Activated T-cell treated with anti-CD3 and anti-CD28 coated beads for 48 hours (primary cell): ENCODE data around the gene RSPO1.
"Not testable (repeated sequence)": the region's sequence is repeated elsewhere in the genome, so short reads cannot be mapped to it uniquely, and the experiment has no call there.

ENCODE experiments used
- DNase-seq: peaks from one replicate; pipeline ENCODE4 v3.0.0-alpha.2; 2020; ENCODE audit warnings: low read depth

RSPO1 gene

GRCh38 chr1:37616330-37616729 is 18.4 kb downstream of the RSPO1 start:
- no peak for DNase-seq

- no peak for DNase-seq
Observed at GRCh38 chr1:37614105-37614504, 20.6 kb downstream of the RSPO1 start.

- no peak for DNase-seq
Observed at GRCh38 chr1:37612186-37612585, 22.5 kb downstream of the RSPO1 start.

GRCh38 chr1:37609994-37610393 is 24.7 kb downstream of the RSPO1 start:
- DNase-seq: no peak

- no peak for DNase-seq
Observed at GRCh38 chr1:37609002-37609401, 25.7 kb downstream of the RSPO1 start.

- no peak for DNase-seq
Observed at GRCh38 chr1:37606481-37607263, 28.0 kb downstream of the RSPO1 start.

DNA sequence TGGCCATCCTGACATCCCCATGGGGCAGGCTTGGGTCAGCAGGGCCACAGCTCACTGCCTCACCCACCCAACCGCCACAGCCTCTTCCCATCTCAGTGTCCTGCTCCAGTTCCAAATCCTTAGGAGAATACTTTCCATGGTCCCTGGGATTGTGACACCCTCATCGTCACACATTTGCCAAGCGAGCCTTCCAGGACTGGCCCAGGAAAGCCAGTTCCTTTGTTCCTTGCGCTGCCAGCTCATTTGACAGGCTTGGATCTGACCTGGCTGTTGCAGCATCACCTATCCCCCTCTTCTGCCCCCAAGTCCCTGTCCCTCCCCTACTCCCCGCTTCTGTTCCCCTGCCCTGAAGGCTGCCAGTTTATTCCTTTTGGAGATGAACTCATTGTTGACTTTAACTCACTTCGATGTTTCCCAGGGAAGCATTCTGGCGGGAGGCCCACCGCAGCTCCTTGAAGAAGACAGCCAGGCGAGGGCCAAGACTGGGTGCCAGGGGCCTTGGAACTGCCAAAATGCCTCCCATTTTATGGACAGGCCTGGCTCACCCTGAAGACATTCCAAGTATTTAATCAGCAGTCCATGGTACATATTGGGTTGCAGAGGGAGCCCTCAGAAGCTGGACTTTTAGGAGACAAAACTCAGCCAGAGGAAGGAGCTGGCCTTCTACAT is 28.8 kb downstream of the RSPO1 start:
- DNase-seq: no peak

DNA sequence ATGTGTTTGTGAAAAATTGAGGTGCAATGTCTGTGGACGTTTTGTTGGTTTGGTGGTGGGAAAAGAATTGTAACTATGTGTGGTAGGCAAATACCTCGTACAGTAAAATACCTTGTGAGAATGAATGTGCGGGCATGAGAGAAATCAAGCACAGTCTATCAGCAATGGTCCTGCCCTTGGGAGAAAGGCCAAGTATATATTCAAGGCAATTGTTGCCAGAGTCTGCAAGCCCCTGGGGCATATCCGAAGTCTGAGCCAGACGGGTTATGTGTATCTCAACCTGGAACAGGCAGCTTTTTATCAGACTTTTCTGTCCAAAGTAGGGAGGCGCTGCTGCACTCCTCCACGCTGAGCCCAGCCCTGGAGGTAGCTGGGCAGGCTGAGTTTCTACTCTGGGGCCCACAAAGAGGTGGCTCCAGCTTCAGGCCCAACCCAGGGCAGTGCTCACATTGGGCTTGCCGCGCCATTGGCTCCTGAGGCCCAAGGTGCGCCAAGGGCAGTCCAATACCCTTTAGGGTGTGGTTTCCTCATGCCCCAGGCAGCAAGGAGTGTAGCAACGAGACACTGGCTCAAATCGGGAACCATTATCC is 29.5 kb downstream of the RSPO1 start:
- DNase-seq: no peak

- peak; percentile 12 for DNase-seq
Observed at GRCh38 chr1:37602750-37603694, 31.7 kb downstream of the RSPO1 start.

- no peak for DNase-seq
Observed at GRCh38 chr1:37601441-37601840, 33.3 kb downstream of the RSPO1 start.

DNA sequence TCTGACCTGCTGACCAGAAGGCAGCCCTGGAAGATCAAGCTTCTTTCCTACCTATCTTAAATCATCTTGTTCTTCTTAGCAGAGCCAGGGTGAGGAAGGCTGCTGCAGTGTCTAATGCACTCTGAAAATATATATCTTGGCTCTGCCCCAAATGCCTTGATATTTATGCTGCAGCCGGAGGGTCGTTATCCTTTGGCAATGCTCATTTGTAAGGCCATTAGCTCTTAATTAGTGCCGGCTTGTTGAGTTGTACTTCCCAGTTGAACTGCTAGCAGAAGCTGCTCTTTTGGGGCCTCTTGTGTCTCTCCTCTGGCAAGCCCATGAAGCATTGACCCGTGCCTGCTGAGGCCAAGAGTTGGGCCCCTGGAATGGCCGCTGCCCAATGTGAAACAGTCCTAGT is 34.8 kb downstream of the RSPO1 start:
- DNase-seq: no peak

- DNase-seq: no peak
Observed at GRCh38 chr1:37596182-37596667, 38.5 kb downstream of the RSPO1 start.

DNA sequence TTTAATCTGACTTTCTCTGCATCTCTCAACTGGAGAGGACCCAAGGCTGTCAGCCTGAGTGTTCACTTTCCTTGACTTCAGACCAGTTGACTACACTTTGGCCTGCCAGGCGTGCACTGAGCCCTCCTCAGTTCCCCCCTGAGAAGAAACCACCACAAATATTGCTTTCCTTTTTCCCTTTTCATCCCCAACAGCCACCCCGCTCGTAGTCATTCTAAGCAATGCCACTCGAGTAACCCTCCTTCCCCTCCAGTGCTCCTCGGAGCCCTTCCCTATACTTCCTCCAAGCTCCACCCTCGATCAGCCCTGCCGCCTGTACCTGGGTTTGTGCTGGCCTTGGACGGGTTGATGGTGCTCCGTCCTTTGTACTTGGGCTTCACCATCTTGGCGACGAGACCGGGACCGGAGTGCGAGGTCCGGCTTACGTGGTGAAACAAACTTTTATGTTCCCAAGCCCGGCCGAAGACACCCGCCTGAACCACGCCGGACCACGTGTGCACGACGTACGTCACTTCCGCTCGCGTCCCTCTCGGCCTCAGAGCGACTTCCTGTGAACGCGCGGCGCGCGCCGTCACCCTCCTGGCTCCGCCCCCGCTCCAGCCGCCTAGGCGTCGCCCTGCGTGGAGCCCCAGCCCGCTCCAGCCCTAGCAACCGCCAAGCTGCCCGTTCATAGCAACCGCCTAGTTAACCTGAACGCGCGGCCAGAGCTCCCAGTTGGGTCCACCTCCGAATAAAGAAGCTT is 39.1 kb downstream of the RSPO1 start, which contains the start of gene GNL2:
Gene GNL2 (minus strand): TSS at position 498 of the 742 bp plus-strand sequence. CDS start 115 bp downstream, at position 383.
- DNase-seq: peak; percentile 97

GRCh38 chr1:37593726-37594125 is 41.0 kb downstream of the RSPO1 start:
- DNase-seq: no peak

DNA sequence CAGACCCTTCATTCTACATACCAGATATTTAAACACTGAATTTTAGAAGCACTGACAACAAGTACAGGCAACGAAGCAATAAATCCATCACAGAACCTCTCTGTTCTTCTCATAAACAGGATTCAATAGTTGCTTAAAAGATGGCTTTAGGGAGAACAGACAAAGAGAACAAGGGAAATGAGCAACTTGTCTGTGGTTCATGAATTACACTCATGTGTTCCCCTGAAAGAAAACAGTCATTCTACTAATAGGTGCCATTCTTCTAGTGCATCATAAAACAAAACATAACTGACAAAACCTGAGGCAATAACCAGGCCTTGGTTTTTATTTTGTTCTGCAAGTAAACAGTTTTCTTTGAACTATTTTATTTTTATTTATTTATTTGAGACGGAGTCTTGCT is 45.8 kb downstream of the RSPO1 start:
- DNase-seq: no peak

- DNase-seq: not testable (repeated sequence)
Observed at GRCh38 chr1:37584544-37584943, 50.1 kb downstream of the RSPO1 start.

GRCh38 chr1:37575692-37576091 is 59.0 kb downstream of the RSPO1 start:
- DNase-seq: no peak

- no peak for DNase-seq
Observed at GRCh38 chr1:37574834-37575480, 59.7 kb downstream of the RSPO1 start.

DNA sequence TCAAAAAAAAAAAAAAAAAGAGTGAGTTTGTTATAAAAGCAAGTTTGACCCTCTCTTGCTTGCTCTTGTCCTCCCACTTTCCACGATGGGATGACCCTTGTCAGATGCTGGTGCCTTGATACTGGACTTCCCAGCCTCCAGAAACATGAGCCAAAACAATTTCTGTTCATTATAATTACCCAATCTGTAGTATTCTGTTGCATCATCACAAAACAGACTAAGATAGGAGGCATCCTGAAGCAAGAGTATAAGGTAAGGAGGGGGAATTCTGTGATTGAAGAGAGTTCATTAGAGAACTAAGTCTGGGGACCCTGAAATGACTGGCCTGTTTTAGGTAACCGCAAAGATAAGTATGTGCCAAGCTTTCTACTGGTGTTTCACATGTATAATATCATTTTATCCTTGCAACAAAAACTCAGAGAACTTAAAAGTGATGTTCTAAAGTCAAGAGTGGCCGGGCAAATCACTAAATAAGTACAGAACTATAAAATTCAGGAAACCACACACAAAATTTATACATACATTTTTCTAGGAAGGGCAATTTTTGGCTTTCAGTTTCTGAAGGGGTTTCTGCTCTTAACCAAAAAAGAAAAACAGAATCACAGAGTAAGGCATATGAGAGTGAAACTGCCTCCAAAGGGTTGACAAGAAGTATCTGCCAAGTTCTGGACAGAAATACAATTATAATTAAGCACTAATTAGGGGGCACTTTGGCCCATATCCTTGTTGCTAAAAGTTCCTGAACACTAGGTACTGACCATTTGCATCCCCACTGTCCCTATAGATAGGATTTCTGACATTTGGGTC is 64.0 kb downstream of the RSPO1 start:
- DNase-seq: no peak

DNA sequence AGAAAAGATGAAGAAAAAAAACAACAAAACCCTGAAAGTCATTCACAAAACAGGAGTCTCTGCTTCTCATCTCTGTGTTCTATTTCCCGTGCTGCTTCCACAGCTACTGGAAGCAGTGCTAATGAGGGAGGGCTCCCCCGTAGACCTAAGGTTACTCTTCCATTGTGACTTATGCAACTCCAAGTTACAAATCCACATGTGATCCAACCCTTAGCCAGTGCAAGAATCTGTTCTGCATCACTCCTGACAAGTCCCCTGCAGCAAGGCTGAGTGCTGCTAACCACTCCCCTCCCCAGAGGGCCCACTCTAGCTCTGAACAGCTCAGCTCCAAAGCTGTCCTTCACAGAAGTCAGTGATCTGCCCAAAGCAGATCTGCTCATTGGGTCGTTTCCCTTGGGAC is 67.7 kb downstream of the RSPO1 start:
- DNase-seq: no peak
